ENCODE data around the gene KSR1. TPM values are rescaled to one million over a fixed set of nuclear protein-coding genes. Genes with fewer than 3 reads are reported as not detected.
A peak's percentile ranks its signal among the peaks of the same experiment; 100 is the strongest.

KSR1 gene
- total and polyA plus RNA-seq, 2 of the 4 experiments (the other 2 are of a cell fraction) = 12.5 to 21.9 TPM

DNA sequence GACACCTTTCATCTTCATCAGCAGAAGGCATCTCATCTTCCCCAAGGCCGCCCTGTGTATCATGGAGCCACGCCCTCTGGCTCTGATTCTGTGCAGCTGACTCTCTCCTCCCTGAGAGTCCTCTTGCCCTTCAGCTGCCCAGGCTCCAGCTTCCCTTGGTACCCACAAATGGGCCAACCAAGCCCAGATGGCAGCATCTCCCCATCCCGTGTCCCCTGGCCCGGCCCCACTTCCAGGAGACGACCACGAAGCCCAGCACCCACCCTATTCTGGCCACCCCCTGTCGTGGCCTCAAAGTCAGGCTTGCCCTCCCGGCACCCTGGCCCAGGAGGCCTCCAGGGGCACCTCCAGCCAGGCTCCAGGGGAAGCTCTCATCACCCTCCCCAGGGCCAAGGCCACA, 31.3 kb upstream of the KSR1 start:
- in situ Hi-C loops (cut with MboI; ENCODE audit: low sequenced_read_pairs) = loop anchor here (25.0 kb wide), 1 partner anchor 188 kb away; no protein-coding TSS in a partner anchor
- Histone ChIP-seq H3K9ac (ENCODE audit: low read depth, low read length) (no peak overlapping the region), H3K14ac (replicated peaks; ENCODE audit: low read depth, low read length) (no peak overlapping the region), H3K18ac (ENCODE audit: low read depth, low read length) (no peak overlapping the region), H3K9me3 (ENCODE audit: control insufficient read depth, insufficient read depth, low read length) (no peaks in the 10 kb centered on the region), H2AK5ac (ENCODE audit: low read depth, low read length) (no peak overlapping the region), H4K5ac (ENCODE audit: low read depth, low read length) (no peak overlapping the region), H3K23ac (ENCODE audit: low read depth, low read length) (no peak overlapping the region), H3K27me3 (ENCODE audit: control insufficient read depth, insufficient read depth, low read length) (no peaks in the 10 kb centered on the region; the same call in 1 of the 2 replicates), H4K8ac (ENCODE audit: low read depth in 2 of 2, low read length in 2 of 2) (no peak overlapping the region), H3K56ac (ENCODE audit: extremely low read depth, insufficient read depth, low read length) (no peak overlapping the region), H3K27ac (ENCODE audit: insufficient read depth, low read length) (no peak overlapping the region), H2AFZ (replicated peaks; ENCODE audit: low read length, poor library complexity) (no peak overlapping the region), H2BK5ac (ENCODE audit: low read depth, low read length, poor library complexity, severe bottlenecking) (no peak overlapping the region), H4K91ac (ENCODE audit: insufficient read depth, low read depth, low read length) (no peak overlapping the region), H3K79me1 (ENCODE audit: low read depth in 1 of 2, low read length in 2 of 2) (no peaks in the 10 kb centered on the region), H4K20me1 (ENCODE audit: insufficient read depth, low read length) (no peaks in the 10 kb centered on the region; the same call in 1 of the 2 replicates), H2AK9ac (replicated peaks; ENCODE audit: low read depth, low read length, poor library complexity) (peak overlapping the region; percentile 37), H3K9me1 (ENCODE audit: insufficient read depth, low read length) (no peaks in the 10 kb centered on the region), H3K4me3 (ENCODE audit: insufficient read depth, low read depth, low read length) (no peak overlapping the region), H2BK15ac (ENCODE audit: low read depth, low read length) (no peak overlapping the region), H3K4me2 (ENCODE audit: low read depth, low read length) (no peak overlapping the region), H3K36me3 (ENCODE audit: control insufficient read depth, insufficient read depth, low read length) (no peaks in the 10 kb centered on the region), H2BK120ac (ENCODE audit: low read depth, low read length) (no peak overlapping the region), H2BK20ac (ENCODE audit: low read depth, low read length) (no peak overlapping the region), H3K4me1 (ENCODE audit: control insufficient read depth, insufficient read depth, low read length) (no peaks in the 10 kb centered on the region), H3K4ac (ENCODE audit: low read depth, low read length) (no peak overlapping the region)
- TF ChIP-seq FOS (IDR thresholded peaks at IDR 0.05; ENCODE audit: low read depth, low read length) (no peak), MAFK (IDR thresholded peaks at IDR 0.05; ENCODE audit: low read depth, low read length) (no peak), RFX5 (IDR thresholded peaks at IDR 0.05; ENCODE audit: low read depth, low read length) (no peak), CHD1 (IDR thresholded peaks at IDR 0.05; ENCODE audit: low read depth, low read length) (no peak), MAZ (IDR thresholded peaks at IDR 0.05; ENCODE audit: borderline replicate concordance, low read depth, low read length) (no peak), POLR2A (IDR thresholded peaks at IDR 0.05; ENCODE audit: low read depth, low read length) (no peak), NFE2L2 (IDR thresholded peaks at IDR 0.05; ENCODE audit: low read depth, low read length) (no peak), RAD21 (IDR thresholded peaks at IDR 0.05; ENCODE audit: low read length) (no peak), SMC3 (IDR thresholded peaks at IDR 0.05; ENCODE audit: low read depth, low read length) (no peak), BHLHE40 (IDR thresholded peaks at IDR 0.05; ENCODE audit: low read depth, low read length) (no peak), RCOR1 (IDR thresholded peaks at IDR 0.05; ENCODE audit: insufficient replicate concordance, low read length) (no peak), MXI1 (IDR thresholded peaks at IDR 0.05; ENCODE audit: borderline replicate concordance, low read depth, low read length) (no peak), CEBPB (IDR thresholded peaks at IDR 0.05; ENCODE audit: low read depth, low read length) (no peak)
- TF ChIP-seq, protein P1, sequence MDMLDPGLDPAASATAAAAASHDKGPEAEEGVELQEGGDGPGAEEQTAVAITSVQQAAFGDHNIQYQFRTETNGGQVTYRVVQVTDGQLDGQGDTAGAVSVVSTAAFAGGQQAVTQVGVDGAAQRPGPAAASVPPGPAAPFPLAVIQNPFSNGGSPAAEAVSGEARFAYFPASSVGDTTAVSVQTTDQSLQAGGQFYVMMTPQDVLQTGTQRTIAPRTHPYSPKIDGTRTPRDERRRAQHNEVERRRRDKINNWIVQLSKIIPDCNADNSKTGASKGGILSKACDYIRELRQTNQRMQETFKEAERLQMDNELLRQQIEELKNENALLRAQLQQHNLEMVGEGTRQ (IDR thresholded peaks at IDR 0.05; ENCODE audit: low read depth, low read length) = no peak
- TF ChIP-seq, protein P2, sequence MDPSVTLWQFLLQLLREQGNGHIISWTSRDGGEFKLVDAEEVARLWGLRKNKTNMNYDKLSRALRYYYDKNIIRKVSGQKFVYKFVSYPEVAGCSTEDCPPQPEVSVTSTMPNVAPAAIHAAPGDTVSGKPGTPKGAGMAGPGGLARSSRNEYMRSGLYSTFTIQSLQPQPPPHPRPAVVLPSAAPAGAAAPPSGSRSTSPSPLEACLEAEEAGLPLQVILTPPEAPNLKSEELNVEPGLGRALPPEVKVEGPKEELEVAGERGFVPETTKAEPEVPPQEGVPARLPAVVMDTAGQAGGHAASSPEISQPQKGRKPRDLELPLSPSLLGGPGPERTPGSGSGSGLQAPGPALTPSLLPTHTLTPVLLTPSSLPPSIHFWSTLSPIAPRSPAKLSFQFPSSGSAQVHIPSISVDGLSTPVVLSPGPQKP (IDR thresholded peaks at IDR 0.05; ENCODE audit: borderline replicate concordance, low read depth, low read length) = no peak
- TF ChIP-seq, protein P3, sequence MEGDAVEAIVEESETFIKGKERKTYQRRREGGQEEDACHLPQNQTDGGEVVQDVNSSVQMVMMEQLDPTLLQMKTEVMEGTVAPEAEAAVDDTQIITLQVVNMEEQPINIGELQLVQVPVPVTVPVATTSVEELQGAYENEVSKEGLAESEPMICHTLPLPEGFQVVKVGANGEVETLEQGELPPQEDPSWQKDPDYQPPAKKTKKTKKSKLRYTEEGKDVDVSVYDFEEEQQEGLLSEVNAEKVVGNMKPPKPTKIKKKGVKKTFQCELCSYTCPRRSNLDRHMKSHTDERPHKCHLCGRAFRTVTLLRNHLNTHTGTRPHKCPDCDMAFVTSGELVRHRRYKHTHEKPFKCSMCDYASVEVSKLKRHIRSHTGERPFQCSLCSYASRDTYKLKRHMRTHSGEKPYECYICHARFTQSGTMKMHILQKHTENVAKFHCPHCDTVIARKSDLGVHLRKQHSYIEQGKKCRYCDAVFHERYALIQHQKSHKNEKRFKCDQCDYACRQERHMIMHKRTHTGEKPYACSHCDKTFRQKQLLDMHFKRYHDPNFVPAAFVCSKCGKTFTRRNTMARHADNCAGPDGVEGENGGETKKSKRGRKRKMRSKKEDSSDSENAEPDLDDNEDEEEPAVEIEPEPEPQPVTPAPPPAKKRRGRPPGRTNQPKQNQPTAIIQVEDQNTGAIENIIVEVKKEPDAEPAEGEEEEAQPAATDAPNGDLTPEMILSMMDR (conservative IDR thresholded peaks at IDR 0.05; ENCODE audit: low read depth, low read length) = no peak
- POLR2A ChIA-PET (ENCODE audit: unreplicated experiment) = no interaction called here
- dilution Hi-C loops (cut with HindIII; ENCODE audit: low sequenced_read_pairs, unreplicated experiment) = no loop called here
- no peak for DNase-seq
- no CpG with 5 or more reads among the region's 8 CpGs for WGBS, 2 experiments (ENCODE audit: extremely low coverage in 2 of 2, insufficient read length in 1 of 2)
- no peak for ATAC-seq (ENCODE audit: low read depth)
- intact Hi-C loops (cut with micrococcal nuclease) = no loop called here
- CTCF ChIA-PET = no interaction called here
- BruUV-seq (replicated peaks) = no TSS peak
